Stimulated activated CD4-positive, alpha-beta T cell treated with anti-CD3 and anti-CD28 coated beads, Interleukin-4, amount 100 ng/mL, for 48 hours (primary cell): ENCODE measurements around the gene GORAB.

Source experiments
- DNase-seq, 2 donors: peaks; one replicate each; pipeline ENCODE4 v3.0.0-alpha.2; 2020; ENCODE audit warnings: low read depth in 2 of 2

GORAB gene

GRCh38 chr1:170537798-170538503, 6.0 kb downstream of the GORAB start:
- no peak for DNase-seq

GRCh38 chr1:170538687-170539086, 6.7 kb downstream of the GORAB start:
- no peak for DNase-seq

GRCh38 chr1:170539154-170539553, 7.2 kb downstream of the GORAB start:
- DNase-seq: no peak

- no peak for DNase-seq
Measured at GRCh38 chr1:170544624-170545023, 12.7 kb downstream of the GORAB start.

GRCh38 chr1:170545476-170545875, 13.5 kb downstream of the GORAB start:
- DNase-seq: no peak

- no peak for DNase-seq
Measured at GRCh38 chr1:170547255-170547654, 15.3 kb downstream of the GORAB start.

- DNase-seq: no peak
Measured at GRCh38 chr1:170548497-170548896, 16.5 kb downstream of the GORAB start.

- DNase-seq: no peak
Measured at GRCh38 chr1:170555370-170555769, 23.4 kb downstream of the GORAB start.

GRCh38 chr1:170556917-170557316, 25.0 kb downstream of the GORAB start:
- DNase-seq: no peak

- no peak for DNase-seq
Measured at GRCh38 chr1:170558731-170559130, 26.8 kb downstream of the GORAB start.

- no peak for DNase-seq
Measured at GRCh38 chr1:170559166-170559565, 27.2 kb downstream of the GORAB start.

- DNase-seq: no peak
Measured at GRCh38 chr1:170560681-170561285, 28.8 kb downstream of the GORAB start.

GRCh38 chr1:170562646-170563338, 30.8 kb downstream of the GORAB start:
- peak in 1 of 2 donors; percentile 1 for DNase-seq

GRCh38 chr1:170567214-170567613, 35.2 kb downstream of the GORAB start:
- DNase-seq: no peak

GRCh38 chr1:170568197-170568596, 36.2 kb downstream of the GORAB start:
- DNase-seq: no peak

GRCh38 chr1:170576980-170577379, 45.0 kb downstream of the GORAB start:
- DNase-seq: no peak

- DNase-seq: no peak
Measured at GRCh38 chr1:170578359-170578758, 46.4 kb downstream of the GORAB start.

- DNase-seq: no peak
Measured at GRCh38 chr1:170580636-170581440, 48.9 kb downstream of the GORAB start.

GRCh38 chr1:170583186-170583585, 51.2 kb downstream of the GORAB start:
- DNase-seq: no peak

- DNase-seq: no peak
Measured at GRCh38 chr1:170586321-170587252, 54.6 kb downstream of the GORAB start.

- no peak for DNase-seq
Measured at GRCh38 chr1:170587253-170587593, 55.3 kb downstream of the GORAB start.
